ENCODE results near the gene ACAP2. TPM values are rescaled to one million over a fixed set of nuclear protein-coding genes. Genes with fewer than 3 reads are reported as not detected.
"Not testable (repeated sequence)": the region's sequence is repeated elsewhere in the genome, so short reads cannot be mapped to it uniquely, and the experiment has no call there.

ACAP2 gene
- total RNA-seq, 2 experiments from 2014 or later, result 41.1 to 42.9 TPM

GRCh38 chr3:195246581-195246995 lies 196.2 kb downstream of the ACAP2 start:
- no peak for DNase-seq
- H3K36me3 Mint-ChIP-seq, result peaks cover 13% of the 10 kb centered on the region
- no peaks in the 10 kb centered on the region for H3K27me3 Mint-ChIP-seq
- no peak overlapping the region for H3K4me3 Mint-ChIP-seq
- peaks cover 21% of the 10 kb centered on the region for H3K4me1 Mint-ChIP-seq
- no peak overlapping the region for H3K27ac Mint-ChIP-seq
- H3K9me3 Mint-ChIP-seq, result no peaks in the 10 kb centered on the region

DNA sequence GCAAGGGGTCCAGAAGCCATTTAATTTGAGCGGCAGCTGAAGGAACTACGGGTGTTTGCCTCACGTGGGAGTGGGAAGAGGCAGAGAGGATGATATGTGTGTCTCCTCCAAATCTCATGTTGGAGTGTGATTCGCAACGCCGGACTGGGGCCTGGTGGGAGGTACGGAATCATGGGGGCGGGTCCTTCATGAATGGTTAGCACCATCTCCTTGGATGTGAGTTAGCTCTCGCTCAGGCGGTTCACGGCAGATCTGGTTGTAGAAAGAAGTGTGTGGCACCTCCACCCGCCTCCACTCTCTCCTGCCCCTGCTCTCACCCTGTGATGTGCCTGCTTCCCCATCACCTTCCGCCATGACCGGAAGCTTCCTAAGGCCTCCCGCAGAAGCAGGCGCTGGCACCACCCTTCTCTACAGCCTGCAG lies 197.3 kb downstream of the ACAP2 start:
- Mint-ChIP-seq H3K4me1 (peaks cover 11% of the 10 kb centered on the region), H3K9me3 (no peaks in the 10 kb centered on the region), H3K27ac (no peak overlapping the region), H3K36me3 (peaks cover 13% of the 10 kb centered on the region), H3K27me3 (no peaks in the 10 kb centered on the region), H3K4me3 (no peak overlapping the region)
- DNase-seq, result no peak

- DNase-seq, result no peak
- no peaks in the 10 kb centered on the region for H3K27me3 Mint-ChIP-seq
- peaks cover 8% of the 10 kb centered on the region for H3K9me3 Mint-ChIP-seq
- H3K4me3 Mint-ChIP-seq, result no peak overlapping the region
- peaks cover 6% of the 10 kb centered on the region for H3K4me1 Mint-ChIP-seq
- H3K27ac Mint-ChIP-seq, result no peak overlapping the region
- H3K36me3 Mint-ChIP-seq, result peaks cover 25% of the 10 kb centered on the region
These were observed 201.0 kb downstream of the ACAP2 start for GRCh38 chr3:195241592-195242355.

DNA sequence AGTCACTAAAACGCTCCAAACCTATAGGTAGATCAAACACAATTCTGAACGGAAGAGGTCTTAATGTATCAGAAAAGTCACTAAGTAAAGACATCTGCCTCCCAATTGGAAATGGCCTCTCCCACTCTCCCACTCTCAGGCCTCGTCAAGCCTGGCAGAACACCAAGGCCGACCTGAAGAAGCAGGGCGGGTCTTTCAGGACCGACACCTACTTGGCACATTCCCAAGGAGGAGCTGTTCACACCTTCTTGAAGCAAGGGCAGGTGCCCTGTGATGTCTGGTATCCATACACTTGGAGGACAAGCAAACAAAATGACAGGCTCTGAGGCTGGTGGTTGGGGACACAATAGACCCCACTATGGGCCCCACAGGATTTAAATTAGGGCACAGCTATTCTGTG lies 201.9 kb downstream of the ACAP2 start:
- Mint-ChIP-seq H3K4me1 (peaks cover 6% of the 10 kb centered on the region), H3K4me3 (no peak overlapping the region), H3K36me3 (peaks cover 24% of the 10 kb centered on the region), H3K27ac (no peak overlapping the region), H3K27me3 (no peaks in the 10 kb centered on the region), H3K9me3 (peaks cover 8% of the 10 kb centered on the region)
- DNase-seq, result no peak

- Mint-ChIP-seq H3K9me3 (peaks cover 8% of the 10 kb centered on the region), H3K36me3 (peaks cover 26% of the 10 kb centered on the region), H3K4me1 (peaks cover 6% of the 10 kb centered on the region), H3K27ac (no peak overlapping the region), H3K27me3 (no peaks in the 10 kb centered on the region), H3K4me3 (no peak overlapping the region)
- no peak for DNase-seq
These were observed 202.6 kb downstream of the ACAP2 start for GRCh38 chr3:195240171-195240701.

- no peak overlapping the region for H3K4me3 Mint-ChIP-seq
- no peak for DNase-seq
- H3K27ac Mint-ChIP-seq, result no peak overlapping the region
- peaks cover 6% of the 10 kb centered on the region for H3K4me1 Mint-ChIP-seq
- H3K36me3 Mint-ChIP-seq, result peaks cover 26% of the 10 kb centered on the region
- H3K27me3 Mint-ChIP-seq, result no peaks in the 10 kb centered on the region
- peaks cover 9% of the 10 kb centered on the region for H3K9me3 Mint-ChIP-seq
These were observed 203.7 kb downstream of the ACAP2 start for GRCh38 chr3:195239121-195239520.

GRCh38 chr3:195238586-195239118 lies 204.2 kb downstream of the ACAP2 start:
- peaks cover 9% of the 10 kb centered on the region for H3K9me3 Mint-ChIP-seq
- peaks cover 26% of the 10 kb centered on the region for H3K36me3 Mint-ChIP-seq
- peaks cover 4% of the 10 kb centered on the region for H3K4me1 Mint-ChIP-seq
- DNase-seq, result no peak
- no peaks in the 10 kb centered on the region for H3K27me3 Mint-ChIP-seq
- no peak overlapping the region for H3K4me3 Mint-ChIP-seq
- H3K27ac Mint-ChIP-seq, result no peak overlapping the region

DNA sequence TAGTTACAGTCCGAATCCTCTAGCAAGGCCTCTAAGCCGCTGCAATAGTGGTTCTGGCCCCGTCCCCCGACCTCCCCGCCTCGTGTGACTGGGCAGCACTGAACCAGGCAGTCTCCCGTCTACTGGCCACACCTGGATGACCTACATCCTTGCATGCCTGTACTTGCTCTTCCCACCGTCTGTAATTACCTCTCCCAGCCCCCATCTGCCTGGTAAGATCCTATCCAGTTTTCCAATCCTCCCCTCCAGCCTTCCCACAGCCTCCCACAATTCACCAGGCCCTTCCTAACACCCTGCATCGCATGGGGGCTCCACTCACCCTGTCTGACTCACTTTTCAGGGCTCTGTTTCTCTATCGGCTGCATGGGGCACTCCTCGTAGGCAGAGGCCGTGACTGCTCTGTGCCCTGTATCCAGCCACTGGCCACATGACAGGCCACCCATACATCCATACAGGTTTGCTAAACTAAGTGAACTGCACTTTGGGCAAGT lies 204.7 kb downstream of the ACAP2 start:
- no peak for DNase-seq

DNA sequence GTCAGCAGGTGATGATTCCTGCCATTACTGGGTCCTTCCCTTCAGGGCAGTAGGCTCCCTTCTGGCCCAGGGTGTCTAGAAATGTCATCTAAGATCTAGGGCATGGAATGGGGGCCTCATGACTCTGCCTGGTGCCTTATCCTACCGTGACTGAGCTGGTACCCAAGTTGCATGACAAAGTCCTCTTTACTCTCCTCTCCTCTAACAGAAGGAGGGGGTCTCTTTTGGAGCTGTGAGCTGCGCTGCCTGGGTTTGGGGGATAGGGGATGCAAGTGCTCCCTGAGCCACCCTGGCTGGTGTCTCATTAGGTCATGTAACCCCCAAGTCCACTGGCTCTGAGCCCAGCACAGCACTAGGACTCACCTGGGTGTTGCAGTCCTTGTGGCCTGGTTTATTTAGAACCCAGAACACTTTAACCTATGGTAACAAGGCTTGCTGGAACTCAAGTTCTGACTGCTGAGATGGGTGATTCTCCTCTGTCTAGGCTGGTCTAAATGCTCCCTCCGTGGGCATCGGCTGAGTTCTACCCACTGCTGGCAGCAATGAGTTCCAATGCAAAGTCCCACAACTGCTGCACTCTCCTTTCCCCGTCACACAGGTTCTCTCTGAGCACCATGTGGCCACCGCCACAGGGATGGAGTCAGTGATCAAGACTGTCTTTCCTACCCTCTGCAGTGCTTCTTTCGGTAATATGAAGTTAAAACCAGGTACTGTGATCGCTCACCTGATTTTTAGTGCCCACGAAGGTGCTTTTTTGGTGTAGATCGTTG lies 205.8 kb downstream of the ACAP2 start:
- DNase-seq, result no peak
- Mint-ChIP-seq H3K36me3 (peaks cover 26% of the 10 kb centered on the region), H3K27me3 (no peaks in the 10 kb centered on the region), H3K4me1 (peaks cover 4% of the 10 kb centered on the region), H3K9me3 (peaks cover 15% of the 10 kb centered on the region), H3K4me3 (no peak overlapping the region), H3K27ac (no peak overlapping the region)

More for the DNA sequence above, 204.7 kb downstream of the ACAP2 start:
- no peaks in the 10 kb centered on the region for H3K27me3 Mint-ChIP-seq
- H3K9me3 Mint-ChIP-seq, result peaks cover 9% of the 10 kb centered on the region
- no peak overlapping the region for H3K4me3 Mint-ChIP-seq
- H3K27ac Mint-ChIP-seq, result no peak overlapping the region
- peaks cover 4% of the 10 kb centered on the region for H3K4me1 Mint-ChIP-seq
- H3K36me3 Mint-ChIP-seq, result peaks cover 26% of the 10 kb centered on the region

- no peak for DNase-seq
- no peaks in the 10 kb centered on the region for H3K27me3 Mint-ChIP-seq
- H3K36me3 Mint-ChIP-seq, result peaks cover 26% of the 10 kb centered on the region
- no peak overlapping the region for H3K4me3 Mint-ChIP-seq
- H3K4me1 Mint-ChIP-seq, result peaks cover 4% of the 10 kb centered on the region
- H3K27ac Mint-ChIP-seq, result no peak overlapping the region
- peaks cover 18% of the 10 kb centered on the region for H3K9me3 Mint-ChIP-seq
These were observed 206.6 kb downstream of the ACAP2 start for GRCh38 chr3:195236076-195236798.

- H3K4me3 Mint-ChIP-seq, result no peak overlapping the region
- H3K36me3 Mint-ChIP-seq, result peaks cover 21% of the 10 kb centered on the region
- H3K27me3 Mint-ChIP-seq, result no peaks in the 10 kb centered on the region
- peaks cover 18% of the 10 kb centered on the region for H3K4me1 Mint-ChIP-seq
- no peak overlapping the region for H3K27ac Mint-ChIP-seq
- no peak for DNase-seq
- peaks cover 10% of the 10 kb centered on the region for H3K9me3 Mint-ChIP-seq
These were observed 212.6 kb downstream of the ACAP2 start for GRCh38 chr3:195230244-195230643.

DNA sequence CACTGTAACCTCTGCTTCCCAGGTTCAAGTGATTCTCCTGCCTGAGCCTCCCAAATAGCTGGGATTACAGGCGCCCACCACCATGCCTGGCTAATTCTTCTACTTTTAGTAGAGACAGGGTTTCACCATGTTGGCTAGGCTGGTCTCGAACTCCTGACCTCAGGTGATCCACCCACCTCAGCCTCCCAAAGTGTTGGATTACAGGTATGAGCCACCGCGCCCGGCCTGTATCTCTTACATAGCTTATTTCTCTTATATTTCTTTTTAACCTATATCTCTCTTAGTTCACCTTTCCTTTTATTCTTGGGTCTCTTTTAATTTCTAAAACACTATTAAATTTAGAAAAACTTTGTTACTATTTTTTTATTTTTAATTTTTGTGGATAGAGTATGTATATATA lies 213.9 kb downstream of the ACAP2 start:
- Mint-ChIP-seq H3K4me1 (peaks cover 18% of the 10 kb centered on the region), H3K36me3 (peaks cover 21% of the 10 kb centered on the region)
- not testable (repeated sequence) for DNase-seq, H3K4me3 Mint-ChIP-seq, H3K27ac Mint-ChIP-seq, H3K9me3 Mint-ChIP-seq, H3K27me3 Mint-ChIP-seq

GRCh38 chr3:195227871-195228270 lies 214.9 kb downstream of the ACAP2 start:
- Mint-ChIP-seq H3K36me3 (peaks cover 24% of the 10 kb centered on the region), H3K4me3 (no peak overlapping the region), H3K4me1 (peaks cover 21% of the 10 kb centered on the region), H3K27ac (peak overlapping the region; percentile 40), H3K9me3 (peaks cover 9% of the 10 kb centered on the region), H3K27me3 (no peaks in the 10 kb centered on the region)
- DNase-seq, result no peak

DNA sequence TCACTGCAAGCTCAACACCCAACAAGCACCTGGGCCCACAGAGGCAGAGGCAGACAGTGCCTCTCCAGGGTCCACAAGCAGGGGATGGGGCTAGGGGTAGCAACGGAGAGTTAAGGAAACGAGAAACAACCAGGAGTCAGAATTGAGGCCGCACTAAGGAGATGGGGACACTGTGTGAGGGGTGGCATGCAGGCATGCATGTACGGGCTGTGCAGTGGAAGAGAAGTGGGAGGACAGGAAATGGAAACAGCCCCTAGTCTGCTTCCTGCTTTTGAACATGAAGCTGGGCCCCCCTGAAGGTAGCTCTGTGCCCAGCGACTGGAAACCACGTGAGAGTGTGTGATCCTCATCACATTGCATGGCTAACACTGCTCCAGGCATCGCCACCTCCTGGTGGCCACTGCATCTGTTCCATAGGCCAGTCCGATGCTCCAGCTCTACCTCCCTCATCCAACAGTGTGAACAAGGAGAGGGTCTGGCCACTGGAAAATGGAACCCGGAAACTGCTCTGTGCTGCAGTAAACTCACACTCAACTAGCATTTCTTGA lies 215.8 kb downstream of the ACAP2 start:
- H3K27ac Mint-ChIP-seq, result peak overlapping the region; percentile 40
- peaks cover 21% of the 10 kb centered on the region for H3K4me1 Mint-ChIP-seq
- H3K9me3 Mint-ChIP-seq, result peaks cover 3% of the 10 kb centered on the region
- DNase-seq, result peak; percentile 22
- no peak overlapping the region for H3K4me3 Mint-ChIP-seq
- H3K27me3 Mint-ChIP-seq, result no peaks in the 10 kb centered on the region
- peaks cover 24% of the 10 kb centered on the region for H3K36me3 Mint-ChIP-seq

Data from activated naive CD8-positive, alpha-beta T cell treated with anti-CD3 and anti-CD28 coated beads for 36 hours (primary cell).